SK-N-SH treated with all-trans-retinoic acid at 6 μM for 48 hours (cell line): Measurements from ENCODE around the gene LTF.

Experiments
- BACH2 ChIP-seq: fragments of 250-450 bp; sonication (Bioruptor Pico); IDR thresholded peaks from 2 replicates; pipeline ENCODE4 v1.9.0; 2021; ENCODE audit warnings: mild to moderate bottlenecking, borderline replicate concordance
- CREB5 ChIP-seq: fragments of 250-450 bp; sonication (Bioruptor Pico); IDR thresholded peaks from 2 replicates; pipeline ENCODE4 v1.5.1; 2020; ENCODE audit warnings: low read depth, mild to moderate bottlenecking, moderate library complexity
- ESRRG ChIP-seq: fragments of 250-450 bp; sonication (Bioruptor Pico); IDR thresholded peaks from 2 replicates; pipeline ENCODE4 v1.6.1; 2021; ENCODE audit warnings: mild to moderate bottlenecking
- GLIS3 ChIP-seq: fragments of 250-450 bp; sonication (Bioruptor Pico); IDR thresholded peaks from 2 replicates; pipeline ENCODE4 v1.5.0; 2020; ENCODE audit warnings: mild to moderate bottlenecking, moderate library complexity
- ISL1 ChIP-seq: fragments of 250-450 bp; sonication (Bioruptor Pico); IDR thresholded peaks from 2 replicates; pipeline ENCODE4 v2.1.2; 2022; ENCODE audit warnings: mild to moderate bottlenecking, moderate library complexity
- PATZ1 ChIP-seq: fragments of 250-450 bp; sonication (Bioruptor Pico); IDR thresholded peaks from 2 replicates; pipeline ENCODE4 v1.8.0; 2020; ENCODE audit warnings: mild to moderate bottlenecking, moderate library complexity, borderline replicate concordance
- PPARA ChIP-seq: fragments of 250-450 bp; sonication (Bioruptor Pico); IDR thresholded peaks from 2 replicates; pipeline ENCODE4 v1.5.0; 2020; ENCODE audit warnings: mild to moderate bottlenecking, borderline replicate concordance
- SNAI2 ChIP-seq: fragments of 250-450 bp; sonication (Bioruptor Pico); IDR thresholded peaks from 2 replicates; pipeline ENCODE4 v1.5.0; 2020; ENCODE audit warnings: mild to moderate bottlenecking, moderate library complexity
- TCF4 ChIP-seq: fragments of 250-450 bp; sonication (Bioruptor Pico); IDR thresholded peaks from 2 replicates; pipeline ENCODE4 v1.8.0; 2021; ENCODE audit warnings: mild to moderate bottlenecking, moderate library complexity, borderline replicate concordance
- TSHZ2 ChIP-seq: fragments of 250-450 bp; sonication (Bioruptor Pico); IDR thresholded peaks from 2 replicates; pipeline ENCODE4 v1.5.0; 2020; ENCODE audit warnings: mild to moderate bottlenecking, moderate library complexity
- ZC3H10 ChIP-seq: fragments of 250-450 bp; sonication (Bioruptor Pico); IDR thresholded peaks from 2 replicates; pipeline ENCODE4 v1.5.1; 2021; ENCODE audit warnings: mild to moderate bottlenecking, moderate library complexity
- ZFP3 ChIP-seq: fragments of 250-450 bp; sonication (Bioruptor Pico); IDR thresholded peaks from 2 replicates; pipeline ENCODE4 v1.5.0; 2020; ENCODE audit warnings: mild to moderate bottlenecking, moderate library complexity
- ZFP30 ChIP-seq: fragments of 450-650 bp; formaldehyde crosslinking; IDR thresholded peaks from 2 replicates; pipeline ENCODE4 v1.5.0; 2022; ENCODE audit warnings: mild to moderate bottlenecking, moderate library complexity

- TF ChIP-seq TSHZ2 (CRISPR knock-in tag) (no peak), TCF4 (CRISPR knock-in tag) (no peak), ZFP3 (CRISPR knock-in tag) (no peak), ZC3H10 (CRISPR knock-in tag) (no peak), PATZ1 (CRISPR knock-in tag) (no peak), BACH2 (CRISPR knock-in tag) (no peak), ISL1 (no peak), CREB5 (CRISPR knock-in tag) (no peak), SNAI2 (no peak), GLIS3 (CRISPR knock-in tag) (no peak), PPARA (no peak), ESRRG (no peak), ZFP30 (CRISPR knock-in tag) (no peak)
Observed at GRCh38 chr3:46429671-46430070, 35.0 kb downstream of the LTF start.
